Activated T-cell treated with anti-CD3 and anti-CD28 coated beads for 4 hours (primary cell): Measurements from ENCODE around the gene LSM14A.

Source experiments
- DNase-seq: peaks from one replicate; pipeline ENCODE4 v3.0.0-alpha.2; 2020

Gene LSM14A

GRCh38 chr19:34259367-34260095 is 87.2 kb downstream of the LSM14A start:
- no peak for DNase-seq

- DNase-seq: no peak
These were observed 88.5 kb downstream of the LSM14A start for GRCh38 chr19:34260771-34261173.

DNA sequence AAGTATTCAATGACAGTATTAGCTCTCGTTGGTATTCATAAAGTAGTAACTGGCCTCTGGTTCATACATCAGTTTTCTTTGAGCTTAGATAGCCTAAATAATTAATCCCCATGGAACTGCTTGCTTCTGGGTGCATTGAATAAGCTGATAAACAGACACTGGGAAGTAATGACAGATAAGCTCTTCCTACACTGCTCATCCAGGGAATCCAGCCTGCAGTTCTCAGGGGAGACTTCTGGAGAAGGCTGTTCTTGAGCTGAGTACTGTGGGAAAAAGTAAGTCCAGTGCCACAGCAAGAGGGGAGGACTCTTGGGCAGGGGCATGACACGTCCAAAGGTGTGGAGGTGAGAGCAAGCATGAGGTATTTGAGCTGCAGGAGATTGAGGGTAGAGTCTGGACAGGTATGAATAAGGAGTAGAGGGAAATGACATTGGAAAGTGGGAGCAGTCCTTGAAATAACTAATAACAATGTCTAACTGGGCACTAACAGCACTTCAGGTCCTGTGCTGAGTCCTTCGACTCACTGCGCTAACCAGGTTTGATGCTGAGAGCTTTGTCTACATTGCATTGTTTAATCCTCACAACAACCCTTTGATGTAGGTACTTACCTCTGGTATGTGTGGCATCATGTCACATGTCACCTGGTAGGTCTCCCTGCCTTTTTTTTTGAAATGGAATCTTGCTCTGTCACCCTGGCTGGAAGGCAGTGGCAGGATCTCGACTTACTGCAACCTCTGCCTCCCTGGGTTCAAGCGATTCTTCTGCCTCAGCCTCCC is 89.2 kb downstream of the LSM14A start:
- no peak for DNase-seq

GRCh38 chr19:34263745-34264237 is 91.5 kb downstream of the LSM14A start:
- no peak for DNase-seq

DNA sequence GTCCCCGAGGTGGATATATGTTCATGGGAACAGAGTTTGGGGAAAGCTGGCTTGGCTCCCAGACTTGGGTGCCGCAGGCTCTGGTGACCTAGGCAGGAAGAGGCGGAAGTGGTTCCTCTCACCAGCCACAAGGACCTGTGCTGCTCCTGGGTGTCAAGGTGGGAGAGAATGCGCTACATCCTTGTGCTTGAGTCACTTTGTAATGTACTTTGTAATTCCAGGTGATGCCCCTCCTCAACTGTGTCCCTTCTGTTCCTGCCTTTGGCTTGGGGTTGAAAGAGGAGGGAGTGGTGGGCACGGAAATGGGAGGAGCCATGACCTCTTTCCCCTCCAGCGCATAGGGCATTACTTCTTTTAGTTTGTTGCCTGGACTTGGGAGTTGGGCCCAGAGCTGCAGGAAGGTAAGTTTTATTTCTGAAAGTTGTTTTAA is 92.9 kb downstream of the LSM14A start:
- no peak for DNase-seq

DNA sequence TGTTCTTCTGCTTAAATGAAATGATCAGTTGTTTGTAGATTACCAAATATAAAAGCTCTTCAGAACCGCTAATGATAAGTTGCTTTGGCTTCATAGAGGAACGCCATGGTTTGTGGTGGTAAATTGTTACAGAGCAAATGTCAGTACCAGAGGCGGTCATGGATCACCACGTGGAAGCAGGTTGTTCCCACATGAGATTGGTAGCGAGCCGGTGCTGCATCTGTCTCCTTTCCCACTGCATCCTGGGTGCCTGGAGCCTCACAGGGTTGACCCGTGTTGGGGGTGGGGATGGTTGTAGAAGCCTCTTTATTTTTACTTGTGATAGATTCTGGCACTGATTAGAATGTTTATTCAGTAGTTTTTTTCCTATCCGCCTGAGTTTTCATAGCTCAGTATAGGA is 96.8 kb downstream of the LSM14A start:
- no peak for DNase-seq

DNA sequence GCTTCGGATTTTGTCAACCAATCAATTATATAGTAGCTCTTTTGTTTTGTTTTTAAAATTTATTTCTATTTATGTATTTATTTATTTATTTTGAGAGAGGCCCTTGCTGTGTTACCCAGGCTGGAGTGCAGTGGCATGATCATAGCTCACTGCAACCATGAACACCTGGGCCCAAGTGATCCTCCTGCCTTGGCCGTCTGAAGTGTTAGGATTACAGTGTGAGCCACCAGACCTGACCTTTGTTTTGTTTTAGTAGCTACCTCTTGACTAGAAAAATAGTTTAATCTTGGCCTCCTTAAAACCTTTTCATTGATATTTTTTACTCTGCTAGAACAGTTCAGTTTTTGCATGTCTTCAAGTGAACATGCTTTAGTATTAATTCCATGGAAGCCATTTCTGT is 97.2 kb downstream of the LSM14A start:
- no peak for DNase-seq

DNA sequence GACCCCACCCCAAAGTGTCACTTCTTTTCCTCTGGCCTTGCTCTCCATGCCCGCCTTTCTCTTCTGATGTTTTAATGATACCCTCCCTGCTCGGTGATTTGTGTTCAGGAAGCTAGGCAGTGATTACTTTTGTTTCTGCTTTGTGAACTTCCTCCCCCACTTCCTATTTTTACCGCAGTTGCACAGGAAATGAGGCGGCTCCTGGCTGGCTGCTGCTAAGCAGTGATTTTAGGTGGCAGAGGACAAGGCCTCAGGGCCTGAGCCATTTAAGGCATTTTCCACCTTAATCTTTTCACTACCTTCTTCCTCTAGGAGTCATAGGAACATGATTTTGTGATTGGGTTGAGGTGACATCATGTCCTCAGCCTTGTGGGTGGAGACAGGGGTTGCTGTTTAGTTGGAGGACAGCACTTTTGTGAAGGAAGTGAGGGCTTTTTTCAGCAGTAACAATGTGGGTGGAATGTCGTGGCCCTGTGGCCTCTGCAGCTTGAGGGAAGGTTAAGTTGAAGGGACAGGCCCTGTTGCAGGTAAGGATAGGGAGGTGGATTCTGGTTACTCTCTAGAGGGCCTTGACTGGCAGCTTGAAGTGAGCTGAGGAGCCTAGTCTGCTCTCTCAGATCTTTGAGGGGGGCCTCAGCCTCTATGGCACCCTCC is 97.8 kb downstream of the LSM14A start:
- peak; percentile 44 for DNase-seq

GRCh38 chr19:34273121-34273520 is 100.8 kb downstream of the LSM14A start:
- DNase-seq: no peak

DNA sequence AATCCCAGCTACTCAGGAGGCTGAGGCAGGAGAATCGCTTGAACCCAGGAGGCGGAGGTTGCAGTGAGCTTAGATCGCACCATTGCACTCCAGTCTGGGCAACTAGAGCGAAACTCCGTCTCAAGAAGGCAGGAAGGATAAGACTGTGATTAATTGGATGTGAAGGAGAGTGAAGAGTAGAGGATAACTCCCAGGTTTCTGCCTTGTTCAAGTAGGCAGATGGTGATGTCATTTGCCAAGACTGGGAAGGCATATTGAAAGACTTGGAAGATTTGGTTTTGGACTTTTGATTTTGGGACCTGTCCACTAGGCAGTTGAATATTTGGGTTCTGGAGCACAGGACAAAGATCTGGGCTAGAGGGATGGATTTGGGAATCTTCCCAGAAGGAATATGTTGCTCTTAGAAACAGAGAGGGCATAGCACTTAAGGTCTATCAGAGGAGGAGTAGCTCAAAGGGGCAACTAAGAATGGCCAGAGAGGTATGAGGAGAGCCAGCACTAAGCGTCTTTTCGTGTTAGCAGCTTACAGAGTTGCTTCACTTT is 102.1 kb downstream of the LSM14A start:
- DNase-seq: no peak

DNA sequence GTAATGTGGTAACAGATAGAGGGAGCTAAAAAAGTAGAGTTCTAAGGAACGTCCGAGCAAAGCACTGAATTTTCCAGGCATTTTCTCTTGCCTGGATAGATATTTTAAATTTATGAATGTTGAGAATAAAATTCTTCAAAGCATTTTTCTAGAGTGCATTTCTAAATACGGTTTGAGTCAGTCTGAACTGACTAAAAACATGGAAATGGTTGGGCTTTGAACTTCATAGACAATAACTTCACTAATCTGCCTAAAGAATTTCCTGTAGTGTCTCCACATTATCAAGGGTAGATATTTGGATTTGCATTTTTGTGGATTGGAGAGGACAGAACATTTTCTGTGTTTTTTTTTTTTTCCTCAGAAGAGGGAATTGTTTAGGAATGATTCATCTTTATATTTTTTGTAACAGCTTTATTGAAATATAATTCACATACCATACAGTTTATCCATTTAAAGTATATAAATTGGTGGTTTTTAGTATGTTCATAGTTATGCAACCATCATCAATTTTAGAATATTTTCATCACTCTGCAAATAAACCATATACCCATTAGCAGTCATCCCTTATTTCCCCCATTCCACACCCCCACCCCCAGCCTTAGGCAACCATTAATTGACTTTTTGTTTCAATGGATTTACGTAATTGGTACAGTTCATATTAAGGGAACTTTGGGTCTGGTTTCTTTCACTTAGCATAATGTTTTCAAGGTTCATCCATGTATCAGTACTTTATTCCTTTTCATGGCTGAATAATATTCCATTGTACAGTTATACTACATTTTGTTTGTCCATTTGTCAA is 102.7 kb downstream of the LSM14A start:
- no peak for DNase-seq

DNA sequence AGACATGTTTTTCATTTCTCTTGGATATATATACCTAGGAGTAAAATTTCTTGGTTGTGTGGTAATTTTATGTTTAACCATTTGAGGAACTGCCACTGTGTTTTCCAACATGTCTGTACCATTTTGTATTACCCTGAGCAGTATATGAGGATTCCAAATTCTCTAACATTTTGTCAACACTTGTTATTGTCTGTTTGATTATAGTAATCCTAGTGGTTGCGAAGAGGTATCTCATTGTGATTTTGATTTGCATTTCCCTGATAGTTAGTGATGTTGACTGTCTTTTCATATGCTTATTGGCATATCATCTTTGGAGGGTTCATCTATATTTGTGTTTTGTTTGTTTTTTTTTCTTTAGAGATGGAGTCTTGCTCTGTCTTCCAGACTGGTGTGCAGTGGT is 103.4 kb downstream of the LSM14A start:
- no peak for DNase-seq

DNA sequence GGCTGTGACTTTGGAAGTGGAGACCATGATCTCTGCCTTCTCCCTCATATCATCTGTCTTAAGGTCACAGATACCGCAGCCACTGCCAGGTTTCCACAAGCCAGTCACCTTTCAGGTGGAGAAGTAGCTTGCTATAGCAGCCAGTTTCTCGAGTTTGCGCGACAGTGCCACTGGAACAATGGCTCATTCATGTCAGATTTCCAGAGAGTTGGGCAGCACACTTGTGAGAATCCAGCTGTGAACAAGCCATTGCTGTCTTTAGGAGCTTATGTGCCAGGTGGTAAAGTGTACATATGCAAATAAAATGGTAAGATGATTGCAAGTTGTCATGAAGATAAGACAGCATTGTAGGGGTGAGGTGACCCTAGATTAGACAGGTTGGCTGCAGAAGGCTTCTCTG is 104.3 kb downstream of the LSM14A start:
- no peak for DNase-seq

DNA sequence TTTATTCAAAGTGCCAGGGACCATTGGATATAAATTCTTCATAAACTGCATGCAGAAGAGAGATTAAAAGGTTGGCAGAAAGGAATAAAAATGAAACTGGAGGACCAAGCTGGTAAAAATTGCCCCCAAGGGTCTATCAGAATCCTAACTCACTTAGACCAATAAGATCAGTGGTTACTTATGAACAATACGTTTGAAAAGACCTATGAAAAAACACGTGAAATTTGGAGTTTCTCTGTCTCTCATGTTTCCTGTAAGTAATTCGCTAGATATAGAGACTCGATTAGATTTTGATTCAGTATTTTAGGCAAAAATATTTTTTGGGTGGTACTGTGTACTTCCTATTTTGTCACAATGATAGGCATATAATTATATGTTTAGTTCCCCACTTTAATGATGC is 104.9 kb downstream of the LSM14A start:
- DNase-seq: no peak

DNA sequence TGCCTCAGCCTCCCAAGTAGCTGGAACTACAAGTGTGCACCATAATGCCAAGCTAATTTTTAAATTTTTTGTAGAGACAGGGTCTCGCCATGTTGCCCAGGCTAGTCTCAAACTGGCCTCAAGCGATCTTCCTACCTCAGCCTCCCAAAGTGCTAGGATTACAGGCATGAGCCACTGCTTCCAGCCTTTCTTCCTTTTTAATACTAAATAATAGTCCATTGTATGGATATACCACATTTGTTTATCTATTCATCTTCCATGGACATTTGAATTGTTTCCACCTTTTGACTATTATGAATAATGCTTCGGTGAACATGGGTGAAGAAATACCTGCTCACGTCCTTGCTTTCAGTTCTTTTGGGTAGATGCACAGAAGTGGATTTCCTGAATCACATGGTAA is 106.5 kb downstream of the LSM14A start:
- DNase-seq: no peak
